ENCODE results near the gene ATF7. TPM values are rescaled to one million over a fixed set of nuclear protein-coding genes. Genes with fewer than 3 reads are reported as not detected.

Gene ATF7
- total RNA-seq, 1 donor from 2014 or later = 14.2 TPM

- peaks cover 3% of the 10 kb centered on the region for H3K36me3 ChIP-seq (ENCODE audit: control insufficient read depth, insufficient read depth, low read length)
- DNase-seq (ENCODE audit: low read depth) = no peak
- TF ChIP-seq CTCF (IDR thresholded peaks at IDR 0.05; ENCODE audit: insufficient read depth, low read length, poor library complexity, severe bottlenecking) = no peak
- no peak overlapping the region for H3K4me3 ChIP-seq (ENCODE audit: low read depth, low read length)
- no peaks in the 10 kb centered on the region for H3K27me3 ChIP-seq (ENCODE audit: control insufficient read depth, insufficient read depth, low read length)
Observed at GRCh38 chr12:53530920-53531319, 95.3 kb downstream of the ATF7 start.

- no peaks in the 10 kb centered on the region for H3K27me3 ChIP-seq (ENCODE audit: control insufficient read depth, insufficient read depth, low read length)
- TF ChIP-seq CTCF (IDR thresholded peaks at IDR 0.05; ENCODE audit: insufficient read depth, low read length, poor library complexity, severe bottlenecking) = no peak
- no peak for DNase-seq (ENCODE audit: low read depth)
- no peak overlapping the region for H3K4me3 ChIP-seq (ENCODE audit: low read depth, low read length)
- H3K36me3 ChIP-seq (ENCODE audit: control insufficient read depth, insufficient read depth, low read length) = peaks cover 3% of the 10 kb centered on the region
Observed at GRCh38 chr12:53530061-53530460, 96.1 kb downstream of the ATF7 start.

DNA sequence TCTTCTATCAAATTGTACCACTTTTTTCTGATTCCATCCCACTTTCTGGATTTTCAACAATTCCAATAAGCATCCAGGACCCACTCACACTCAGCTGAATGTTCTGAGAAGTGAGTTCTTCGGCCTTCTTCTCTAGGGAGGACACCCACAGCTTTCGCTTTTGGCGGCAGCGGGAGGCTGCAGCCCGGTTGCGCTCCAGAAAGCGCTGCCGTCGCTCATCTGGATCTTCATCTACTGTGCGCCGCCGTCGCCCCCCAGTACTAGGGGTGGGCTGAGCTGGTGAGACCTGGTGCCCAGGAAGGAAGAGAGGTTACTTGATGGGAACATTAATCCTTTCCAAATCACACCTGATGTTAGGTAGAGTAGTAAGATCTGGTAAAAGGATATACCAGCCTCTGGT lies 101.7 kb downstream of the ATF7 start:
- no peak for DNase-seq (ENCODE audit: low read depth)
- Histone ChIP-seq H3K4me3 (ENCODE audit: low read depth, low read length) (no peak overlapping the region), H3K36me3 (ENCODE audit: control insufficient read depth, insufficient read depth, low read length) (no peaks in the 10 kb centered on the region), H3K27me3 (ENCODE audit: control insufficient read depth, insufficient read depth, low read length) (no peaks in the 10 kb centered on the region)
- no peak for TF ChIP-seq CTCF (IDR thresholded peaks at IDR 0.05; ENCODE audit: insufficient read depth, low read length, poor library complexity, severe bottlenecking)

GRCh38 chr12:53523131-53523530 lies 103.1 kb downstream of the ATF7 start:
- DNase-seq (ENCODE audit: low read depth) = no peak
- no peaks in the 10 kb centered on the region for H3K36me3 ChIP-seq (ENCODE audit: control insufficient read depth, insufficient read depth, low read length)
- no peak for TF ChIP-seq CTCF (IDR thresholded peaks at IDR 0.05; ENCODE audit: insufficient read depth, low read length, poor library complexity, severe bottlenecking)
- H3K27me3 ChIP-seq (ENCODE audit: control insufficient read depth, insufficient read depth, low read length) = no peaks in the 10 kb centered on the region
- no peak overlapping the region for H3K4me3 ChIP-seq (ENCODE audit: low read depth, low read length)

GRCh38 chr12:53518381-53518780 lies 107.8 kb downstream of the ATF7 start:
- no peaks in the 10 kb centered on the region for H3K36me3 ChIP-seq (ENCODE audit: control insufficient read depth, insufficient read depth, low read length)
- no peak overlapping the region for H3K4me3 ChIP-seq (ENCODE audit: low read depth, low read length)
- DNase-seq (ENCODE audit: low read depth) = no peak
- H3K27me3 ChIP-seq (ENCODE audit: control insufficient read depth, insufficient read depth, low read length) = no peaks in the 10 kb centered on the region
- no peak for TF ChIP-seq CTCF (IDR thresholded peaks at IDR 0.05; ENCODE audit: insufficient read depth, low read length, poor library complexity, severe bottlenecking)

DNA sequence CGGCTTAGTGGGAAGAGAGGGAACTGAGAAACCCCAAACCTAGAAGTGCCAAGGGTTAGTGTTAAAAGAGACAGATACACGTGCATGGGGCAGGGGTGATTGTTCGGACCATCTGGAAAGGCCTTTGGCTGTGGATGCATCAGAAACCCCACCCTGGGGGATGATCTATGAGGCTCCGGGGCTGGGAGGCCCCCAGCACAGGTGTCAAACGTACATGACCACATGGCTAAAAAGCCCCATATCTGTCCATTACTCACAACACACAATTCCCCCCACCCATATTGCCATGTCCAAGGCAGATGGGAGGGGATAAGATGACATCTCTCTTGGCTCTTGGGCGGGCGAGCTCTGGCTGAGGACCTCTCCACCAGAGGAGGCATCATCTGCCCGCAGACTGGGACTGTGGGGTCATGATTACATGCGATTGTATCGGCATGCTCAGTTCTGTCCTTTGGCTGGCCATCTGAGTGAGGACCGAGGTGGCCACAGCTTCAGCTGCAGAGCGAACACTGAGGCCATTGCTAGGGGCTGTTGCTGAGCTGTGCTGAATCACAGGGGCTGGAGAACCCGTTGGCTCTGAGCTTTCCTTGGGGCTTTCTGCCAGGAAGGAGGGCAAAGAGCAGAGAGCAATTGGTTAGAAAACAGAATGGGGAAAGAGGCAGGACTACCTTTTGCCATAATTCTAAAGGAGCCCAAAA lies 109.3 kb downstream of the ATF7 start:
- no peaks in the 10 kb centered on the region for H3K36me3 ChIP-seq (ENCODE audit: control insufficient read depth, insufficient read depth, low read length)
- TF ChIP-seq CTCF (IDR thresholded peaks at IDR 0.05; ENCODE audit: insufficient read depth, low read length, poor library complexity, severe bottlenecking) = no peak
- DNase-seq (ENCODE audit: low read depth) = no peak
- H3K4me3 ChIP-seq (ENCODE audit: low read depth, low read length) = no peak overlapping the region
- H3K27me3 ChIP-seq (ENCODE audit: control insufficient read depth, insufficient read depth, low read length) = no peaks in the 10 kb centered on the region

Data from kidney epithelial cell (primary cell).